Stimulated activated CD8-positive, alpha-beta memory T cell treated with anti-CD3 and anti-CD28 coated beads, Interleukin-2, amount 100 ng/mL, for 1 hour (primary cell): ENCODE data around the gene PDZD8.

Experiments
- DNase-seq, 2 donors: peaks; one replicate each; pipeline ENCODE4 v3.0.0-alpha.2; 2020; ENCODE audit warnings: low read depth in 2 of 2

Gene PDZD8, protein sequence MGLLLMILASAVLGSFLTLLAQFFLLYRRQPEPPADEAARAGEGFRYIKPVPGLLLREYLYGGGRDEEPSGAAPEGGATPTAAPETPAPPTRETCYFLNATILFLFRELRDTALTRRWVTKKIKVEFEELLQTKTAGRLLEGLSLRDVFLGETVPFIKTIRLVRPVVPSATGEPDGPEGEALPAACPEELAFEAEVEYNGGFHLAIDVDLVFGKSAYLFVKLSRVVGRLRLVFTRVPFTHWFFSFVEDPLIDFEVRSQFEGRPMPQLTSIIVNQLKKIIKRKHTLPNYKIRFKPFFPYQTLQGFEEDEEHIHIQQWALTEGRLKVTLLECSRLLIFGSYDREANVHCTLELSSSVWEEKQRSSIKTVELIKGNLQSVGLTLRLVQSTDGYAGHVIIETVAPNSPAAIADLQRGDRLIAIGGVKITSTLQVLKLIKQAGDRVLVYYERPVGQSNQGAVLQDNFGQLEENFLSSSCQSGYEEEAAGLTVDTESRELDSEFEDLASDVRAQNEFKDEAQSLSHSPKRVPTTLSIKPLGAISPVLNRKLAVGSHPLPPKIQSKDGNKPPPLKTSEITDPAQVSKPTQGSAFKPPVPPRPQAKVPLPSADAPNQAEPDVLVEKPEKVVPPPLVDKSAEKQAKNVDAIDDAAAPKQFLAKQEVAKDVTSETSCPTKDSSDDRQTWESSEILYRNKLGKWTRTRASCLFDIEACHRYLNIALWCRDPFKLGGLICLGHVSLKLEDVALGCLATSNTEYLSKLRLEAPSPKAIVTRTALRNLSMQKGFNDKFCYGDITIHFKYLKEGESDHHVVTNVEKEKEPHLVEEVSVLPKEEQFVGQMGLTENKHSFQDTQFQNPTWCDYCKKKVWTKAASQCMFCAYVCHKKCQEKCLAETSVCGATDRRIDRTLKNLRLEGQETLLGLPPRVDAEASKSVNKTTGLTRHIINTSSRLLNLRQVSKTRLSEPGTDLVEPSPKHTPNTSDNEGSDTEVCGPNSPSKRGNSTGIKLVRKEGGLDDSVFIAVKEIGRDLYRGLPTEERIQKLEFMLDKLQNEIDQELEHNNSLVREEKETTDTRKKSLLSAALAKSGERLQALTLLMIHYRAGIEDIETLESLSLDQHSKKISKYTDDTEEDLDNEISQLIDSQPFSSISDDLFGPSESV

DNA sequence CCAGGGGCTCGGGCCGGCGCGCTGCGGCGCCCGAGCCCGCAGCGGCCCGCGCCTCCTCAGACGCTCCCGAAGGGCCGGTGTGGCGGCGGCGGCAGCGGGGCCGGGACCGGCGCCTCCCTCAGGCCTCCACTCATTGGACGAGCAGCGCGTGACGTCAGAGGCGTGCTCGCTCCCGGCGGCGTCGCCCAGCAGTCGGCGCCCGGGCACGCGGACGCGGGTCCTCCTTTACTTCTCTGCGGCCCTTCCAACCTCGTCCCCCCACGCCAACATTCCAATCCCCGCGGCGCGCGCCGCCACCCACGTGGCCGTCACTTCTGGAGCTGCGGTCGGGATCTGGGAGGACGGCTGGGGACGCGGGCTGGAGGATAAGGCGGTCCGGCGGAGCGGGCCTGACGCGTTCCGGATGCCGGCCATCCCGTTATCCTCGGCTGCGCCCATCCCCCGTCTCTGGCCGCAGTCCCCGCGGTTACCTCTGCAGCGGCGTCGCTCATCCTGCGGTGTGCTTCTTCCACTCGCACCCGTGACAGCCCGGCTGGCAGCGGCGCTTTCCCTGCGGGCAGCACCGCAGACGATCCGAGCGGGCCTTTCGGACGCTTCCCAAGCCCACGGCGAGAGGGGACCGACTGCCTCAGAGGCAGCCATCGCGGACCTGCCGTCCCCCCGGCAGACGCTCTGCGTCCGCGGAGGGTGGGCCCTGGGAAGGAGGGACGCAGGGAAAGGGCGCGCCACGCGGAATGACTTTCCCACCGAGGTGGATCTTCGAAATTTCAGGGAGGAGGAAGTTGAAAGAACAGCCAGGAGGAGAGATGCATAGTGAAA lies at the start of gene PDZD8:
TSS of gene PDZD8 (minus strand) at position 81 of the 819 bp plus-strand sequence. CDS start 213 bp downstream, outside the sequence.
- DNase-seq, result peak; percentile 80 to 87

DNA sequence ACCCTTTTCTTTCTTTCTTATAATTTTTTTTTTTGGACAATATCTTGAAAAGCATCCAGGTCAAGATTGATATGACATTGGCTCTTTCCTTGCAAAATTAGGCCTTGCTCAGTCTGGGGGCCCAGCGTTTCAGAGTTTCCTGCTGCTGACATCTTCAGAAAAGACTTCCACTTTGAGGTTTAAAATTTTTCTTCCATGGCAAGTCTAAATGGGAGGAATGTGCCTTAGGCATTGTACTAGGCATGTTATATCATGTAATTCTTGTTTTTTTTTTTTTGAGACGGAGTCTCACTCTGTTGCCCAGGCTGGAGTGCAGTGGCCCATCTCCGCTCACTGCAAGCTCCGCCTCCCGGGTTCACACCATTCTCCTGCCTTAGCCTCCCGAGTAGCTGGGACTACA lies 48.9 kb upstream of the PDZD8 start:
- DNase-seq, result no peak

DNA sequence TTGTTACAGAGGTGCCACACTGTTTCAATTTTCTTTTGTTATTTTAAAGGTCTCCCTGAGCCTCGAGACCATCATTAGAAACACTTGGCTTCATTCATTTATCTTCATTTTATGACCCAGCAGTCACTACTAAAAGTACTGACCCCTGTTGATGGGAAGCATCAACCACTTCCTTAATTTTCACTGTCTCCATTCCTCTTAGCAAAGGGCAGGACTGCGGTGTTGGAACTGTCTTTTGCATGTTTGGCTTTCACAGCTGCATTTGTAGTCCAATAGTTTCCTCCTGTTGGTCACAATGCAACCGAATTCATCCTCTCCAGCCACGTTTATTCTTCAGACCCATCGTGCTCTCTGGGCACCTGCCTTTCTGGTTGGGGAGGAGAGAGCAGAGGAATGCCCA lies 46.7 kb upstream of the PDZD8 start:
- no peak for DNase-seq

DNA sequence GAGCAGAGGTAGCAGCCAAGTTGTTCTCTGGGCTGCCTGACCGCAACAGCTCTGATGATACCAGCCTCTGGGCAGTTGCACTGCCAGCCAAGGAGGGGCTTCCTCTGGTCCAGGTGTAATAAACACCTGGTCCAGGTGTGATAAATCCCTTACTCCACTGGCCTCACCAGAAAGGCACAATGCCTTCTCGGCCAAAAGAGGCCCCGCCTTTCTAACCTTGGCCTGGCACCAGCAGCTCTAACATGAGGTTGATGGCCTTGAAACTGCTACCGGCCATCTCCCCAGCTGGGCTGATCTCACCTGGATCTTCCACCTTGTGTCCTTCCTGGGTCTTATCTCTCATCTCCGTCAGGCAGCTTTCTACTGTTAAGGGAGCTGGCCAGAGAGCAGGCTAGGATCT lies 45.5 kb upstream of the PDZD8 start:
- DNase-seq, result no peak

DNA sequence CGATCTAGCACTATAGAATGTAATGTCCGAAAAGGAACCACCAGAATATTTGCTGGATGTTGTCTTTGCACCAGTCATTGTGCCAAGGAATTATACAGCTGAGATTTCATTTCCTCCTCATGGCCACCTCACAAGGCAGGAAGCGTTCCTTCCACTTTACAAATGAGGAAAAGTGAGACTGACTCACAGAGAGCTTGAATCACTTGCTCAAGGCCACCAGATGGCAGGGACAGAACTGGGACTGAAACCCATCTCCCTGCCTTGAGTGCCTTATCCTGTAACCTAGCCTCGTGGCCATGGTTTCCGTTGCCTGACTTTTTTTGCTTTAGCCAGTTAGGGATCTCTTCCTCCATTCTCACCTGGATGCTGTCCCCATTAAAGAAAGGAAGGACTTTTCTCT lies 44.7 kb upstream of the PDZD8 start:
- no peak for DNase-seq

DNA sequence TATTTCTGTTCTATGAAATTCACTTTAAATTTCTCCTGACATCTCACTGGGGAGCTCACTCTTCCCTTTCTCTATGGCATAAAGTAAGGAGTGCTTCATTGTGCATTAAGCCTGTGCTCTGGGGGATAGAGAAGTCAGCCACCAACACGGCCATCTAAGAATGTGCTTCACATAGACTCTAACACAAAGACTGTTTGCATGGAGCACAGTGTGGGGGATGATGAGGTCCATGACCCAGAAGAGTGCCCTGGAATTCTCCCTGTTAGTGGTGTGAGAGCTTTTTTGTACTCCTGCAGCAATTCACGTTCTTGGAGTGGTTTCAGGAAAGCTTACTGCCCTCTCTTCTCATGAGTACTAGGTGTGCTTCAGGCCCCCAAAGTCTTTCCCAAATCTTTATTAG lies 43.9 kb upstream of the PDZD8 start:
- no peak for DNase-seq

DNA sequence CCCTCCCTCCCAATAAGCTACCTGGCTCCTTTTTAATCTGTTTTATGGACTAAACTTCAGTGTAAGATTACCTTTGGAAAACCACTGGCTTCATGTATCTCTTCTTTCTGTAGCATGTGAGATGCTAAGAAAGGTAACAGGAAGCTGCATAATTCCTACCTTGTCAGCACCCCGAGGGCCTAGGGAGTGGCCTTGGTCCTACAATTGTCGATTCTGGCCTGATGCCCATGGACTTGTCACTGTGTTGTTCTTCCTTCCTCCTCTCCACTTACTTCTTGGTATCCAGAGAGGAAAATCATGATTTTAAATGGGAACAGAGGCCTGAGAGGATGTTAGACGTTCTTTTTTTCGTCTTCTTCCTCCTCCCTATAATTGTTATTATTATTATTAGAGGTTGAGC lies 42.9 kb upstream of the PDZD8 start:
- no peak for DNase-seq

DNA sequence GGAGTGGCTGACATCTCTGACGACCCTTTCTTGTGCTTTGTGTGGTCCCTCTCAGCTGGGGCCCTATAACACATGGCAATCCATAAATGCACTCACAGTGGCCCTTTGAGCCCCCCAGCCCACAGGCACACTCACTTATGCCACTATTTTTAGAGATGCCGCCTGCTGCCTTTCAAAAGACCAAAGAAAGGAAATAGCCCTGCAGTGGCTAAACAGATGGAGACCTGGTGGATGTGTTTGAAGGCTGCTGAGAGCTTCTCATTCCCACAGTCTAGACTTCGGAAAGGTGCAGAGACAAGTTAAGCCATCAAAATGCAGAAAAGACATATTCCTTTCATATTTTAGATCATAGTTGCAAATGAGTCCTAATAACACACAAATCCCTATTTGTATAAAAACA lies 42.0 kb upstream of the PDZD8 start:
- DNase-seq, result no peak

DNA sequence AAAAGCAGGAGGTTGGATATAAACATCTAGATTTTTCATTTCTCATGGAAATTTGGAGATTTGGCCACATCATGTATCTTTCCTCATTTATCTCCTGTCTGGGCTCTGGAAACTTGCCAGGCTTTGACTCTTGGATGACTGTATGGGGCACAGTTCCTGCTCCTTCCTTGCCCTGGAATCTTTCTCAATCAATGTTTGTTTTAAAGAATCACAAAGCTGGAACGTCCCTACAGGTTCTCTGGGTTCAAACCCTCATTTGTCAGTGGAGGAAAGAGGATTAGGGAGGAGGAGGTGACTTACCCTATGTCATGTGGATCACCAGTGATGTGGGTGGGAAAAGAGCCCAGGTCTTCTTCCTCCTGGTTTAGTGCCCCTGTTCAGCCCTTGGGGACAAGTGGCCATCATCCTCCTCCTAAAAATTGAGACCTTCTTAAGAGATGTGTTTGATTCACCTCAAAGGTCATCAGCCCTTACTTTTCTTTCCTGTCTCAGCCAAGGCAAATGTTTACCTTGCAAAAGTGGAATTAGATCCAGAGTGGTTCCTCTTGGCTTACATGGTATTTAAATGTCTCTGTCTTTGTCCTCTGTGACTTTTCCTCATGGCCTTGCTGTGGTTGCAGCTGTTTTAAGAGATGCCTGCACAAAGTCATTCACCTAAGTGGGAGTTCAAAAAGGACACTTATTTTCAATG lies 38.8 kb upstream of the PDZD8 start:
- no peak for DNase-seq

DNA sequence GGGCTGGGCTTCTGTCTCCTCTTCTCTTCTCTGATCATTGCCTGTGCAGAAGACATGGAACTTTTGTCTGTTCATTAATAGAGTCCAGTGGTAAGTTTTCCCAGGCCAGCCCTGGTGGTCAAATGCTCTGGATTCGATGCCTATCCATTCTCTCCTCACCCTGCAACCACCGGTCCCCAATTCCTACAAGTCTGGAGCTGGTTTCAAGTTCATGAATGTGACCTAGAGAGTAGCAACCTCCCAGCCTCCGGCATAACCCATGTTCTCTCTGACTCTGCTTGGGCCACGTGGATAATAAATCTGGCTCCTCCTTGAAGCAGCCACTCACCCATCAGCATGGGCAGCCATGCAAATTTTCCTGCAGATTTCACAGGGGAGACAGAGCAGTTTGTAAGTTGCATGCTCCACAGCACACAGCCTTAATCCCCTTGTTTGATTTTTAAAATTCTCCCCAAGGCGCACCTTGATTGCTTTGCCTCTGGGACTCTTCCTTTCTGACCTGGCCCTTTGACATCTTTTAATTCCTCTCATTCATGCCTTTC lies 37.3 kb upstream of the PDZD8 start:
- no peak for DNase-seq

DNA sequence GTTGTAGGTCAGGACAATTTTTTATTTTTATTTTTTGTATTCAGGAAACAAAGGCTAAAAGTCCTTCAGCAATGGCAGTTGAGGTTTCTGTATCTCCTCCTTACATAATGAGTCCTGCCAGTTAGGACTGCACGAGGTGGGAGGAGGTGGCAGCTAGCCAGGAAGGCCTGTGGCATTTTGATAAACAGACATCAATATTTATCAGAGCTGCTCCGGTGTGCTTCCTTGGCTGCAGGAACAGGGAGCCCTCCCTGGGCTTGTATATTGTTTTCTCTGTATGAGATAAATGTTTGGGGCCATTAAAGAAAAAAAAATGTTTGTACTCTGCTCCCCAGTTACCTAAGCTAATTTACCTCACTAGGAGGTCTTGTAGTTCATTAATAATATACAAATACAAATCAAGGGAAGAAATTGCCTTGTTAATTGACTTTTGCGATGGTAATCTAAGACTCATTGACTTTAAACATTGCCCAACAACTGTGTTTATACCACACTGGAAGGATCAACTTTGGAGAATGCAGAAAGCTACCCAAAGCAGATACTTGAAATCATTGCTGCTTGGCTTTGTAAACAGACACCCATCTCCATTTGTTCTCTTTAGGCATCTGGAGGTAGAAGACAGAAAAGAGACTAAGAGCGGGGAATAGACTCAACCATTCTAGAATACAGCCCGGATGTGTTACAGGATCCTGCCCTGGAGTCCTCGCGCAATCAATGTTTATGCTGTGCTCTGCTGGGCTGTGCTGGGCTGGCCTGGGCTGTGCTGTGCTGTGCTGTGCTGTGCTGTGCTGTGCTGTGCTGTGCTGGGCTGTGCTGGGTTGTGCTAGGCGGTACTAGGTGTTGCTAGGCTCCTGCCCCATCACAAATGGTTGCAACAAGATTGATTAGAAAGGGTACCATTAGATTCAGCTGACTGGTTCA lies 36.5 kb upstream of the PDZD8 start:
- no peak for DNase-seq

DNA sequence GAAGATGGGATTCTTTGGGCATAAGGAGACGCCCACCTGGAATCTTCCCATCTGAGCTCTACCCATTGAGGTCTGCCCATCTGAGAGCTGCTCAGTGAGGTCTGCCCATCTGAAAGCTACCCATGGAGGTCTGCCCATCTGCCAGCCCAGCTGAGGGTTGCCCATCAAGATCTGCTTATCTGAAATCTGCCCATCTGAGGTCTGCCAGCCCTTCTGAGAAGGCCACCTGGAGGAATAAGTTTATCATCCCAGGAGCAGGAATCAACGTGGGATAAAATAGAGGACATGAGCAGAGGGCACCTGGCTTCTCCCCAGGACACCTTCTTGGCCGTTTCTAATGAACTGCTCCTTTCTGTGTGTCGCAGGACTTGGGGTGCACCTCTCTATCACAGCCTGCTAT lies 35.3 kb upstream of the PDZD8 start:
- no peak for DNase-seq

DNA sequence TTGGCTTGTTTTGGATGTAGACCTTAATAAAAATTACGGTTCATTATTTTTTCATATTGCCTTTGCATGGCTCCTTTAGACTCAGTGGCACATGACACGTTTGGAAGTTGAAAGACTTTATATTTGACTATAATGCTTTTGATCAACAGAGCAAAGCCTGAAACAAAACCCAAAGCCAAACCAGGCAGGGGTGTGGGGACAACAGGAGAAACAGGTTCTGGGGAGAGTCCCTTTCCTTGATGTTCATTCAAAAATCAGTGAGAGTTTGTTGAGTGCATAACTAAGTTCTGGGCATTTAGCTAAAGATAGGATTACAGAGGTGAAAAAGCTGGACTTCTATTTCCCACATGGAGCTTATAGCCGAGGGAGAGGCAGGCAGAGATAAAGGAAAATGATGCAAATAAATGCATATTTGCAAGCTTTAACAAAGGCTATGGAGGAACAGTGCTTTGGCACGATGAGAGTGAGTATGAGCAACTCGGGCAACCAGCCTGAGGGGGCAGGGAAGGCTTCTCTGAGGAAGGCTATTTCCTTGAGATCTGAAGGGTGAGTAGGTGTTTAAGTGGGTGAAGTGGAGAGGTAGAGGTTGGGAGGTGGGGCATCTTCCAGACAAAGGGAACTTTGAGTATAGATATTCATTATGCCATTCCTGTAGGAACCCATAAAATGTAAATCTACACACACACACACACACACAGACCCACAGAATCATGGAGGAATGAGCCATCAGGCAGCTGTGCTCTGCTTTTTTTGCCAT lies 34.5 kb upstream of the PDZD8 start:
- DNase-seq, result no peak

DNA sequence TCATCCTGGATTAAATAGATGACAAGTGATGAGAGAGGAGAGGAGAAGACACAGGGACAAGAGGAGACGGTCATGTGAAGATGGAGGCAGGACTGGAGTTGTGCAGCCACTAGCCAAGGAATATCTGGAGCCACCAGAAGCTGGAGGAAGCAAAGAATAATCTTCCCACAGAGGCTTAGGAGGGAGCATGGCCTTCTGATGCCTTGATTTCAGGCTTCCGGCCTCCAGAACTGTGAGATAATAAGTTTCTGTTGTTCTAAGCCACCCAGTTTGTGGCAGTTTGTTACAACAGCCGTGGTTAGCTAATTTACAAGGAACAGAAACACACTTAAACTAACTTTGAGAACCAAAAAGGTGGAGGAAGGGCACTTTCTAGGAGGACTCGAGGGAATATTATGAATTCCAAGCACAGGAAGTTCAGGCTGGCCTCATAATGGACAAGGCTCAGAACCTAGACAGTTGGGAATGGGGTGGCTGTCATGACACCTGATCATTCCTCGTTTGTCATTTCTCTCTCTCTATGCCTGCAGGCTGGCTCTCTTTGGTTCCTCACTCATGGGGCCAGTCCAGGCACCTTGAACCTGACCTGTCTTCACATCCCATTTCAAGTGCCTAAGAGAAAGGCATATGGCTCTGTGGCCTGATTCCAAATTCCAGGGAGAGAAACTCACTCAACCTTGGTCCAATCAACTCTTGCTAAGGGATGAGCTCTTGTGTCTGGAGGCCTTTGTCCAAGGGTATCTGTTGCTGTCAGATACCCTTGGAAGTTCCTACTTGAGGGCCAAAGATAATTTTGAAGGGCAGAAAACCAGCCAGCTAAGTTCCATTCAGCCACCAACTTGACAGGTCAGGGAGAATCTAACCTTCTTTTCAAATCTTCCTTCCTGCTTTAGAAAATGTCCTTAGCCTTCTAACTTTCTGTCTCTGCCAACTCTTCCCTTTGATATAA lies 33.5 kb upstream of the PDZD8 start:
- no peak for DNase-seq

DNA sequence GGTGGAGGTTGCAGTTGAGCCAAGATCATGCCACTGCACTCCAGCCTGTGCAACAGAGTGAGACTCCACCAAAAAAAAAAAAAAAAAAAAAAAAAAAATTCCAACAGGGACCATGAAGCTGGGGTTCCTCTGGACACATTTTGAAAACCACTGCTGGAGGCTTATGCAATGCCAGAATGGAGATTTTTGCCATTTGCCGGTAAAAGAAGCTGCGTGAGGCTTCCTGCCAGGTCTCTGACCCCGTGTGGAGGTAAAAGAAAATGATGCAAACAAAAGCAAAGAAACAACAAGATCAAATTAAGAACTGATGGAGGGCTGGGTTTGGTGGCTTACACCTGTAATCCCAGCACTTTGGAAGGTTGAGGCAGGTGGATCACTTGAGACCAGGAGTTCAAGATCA lies 30.5 kb upstream of the PDZD8 start:
- no peak for DNase-seq

DNA sequence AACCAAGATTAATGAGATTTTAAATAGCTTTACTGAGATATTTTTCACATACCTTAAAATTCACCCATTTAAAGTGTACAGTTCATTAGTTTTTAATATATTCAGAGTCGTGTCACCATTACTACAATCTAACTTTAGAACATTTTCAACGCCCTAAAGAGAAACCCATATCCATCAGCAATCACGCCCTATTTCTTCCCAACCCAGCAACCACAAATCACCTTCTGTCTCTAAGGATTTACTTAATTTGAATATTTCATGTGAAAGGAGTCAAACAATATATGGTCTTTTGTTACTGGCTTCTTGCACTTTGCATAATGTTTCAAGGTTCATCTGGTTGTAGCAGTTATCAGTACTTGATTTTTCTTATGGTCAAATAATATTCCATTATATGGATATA lies 25.1 kb upstream of the PDZD8 start:
- DNase-seq, result no peak

DNA sequence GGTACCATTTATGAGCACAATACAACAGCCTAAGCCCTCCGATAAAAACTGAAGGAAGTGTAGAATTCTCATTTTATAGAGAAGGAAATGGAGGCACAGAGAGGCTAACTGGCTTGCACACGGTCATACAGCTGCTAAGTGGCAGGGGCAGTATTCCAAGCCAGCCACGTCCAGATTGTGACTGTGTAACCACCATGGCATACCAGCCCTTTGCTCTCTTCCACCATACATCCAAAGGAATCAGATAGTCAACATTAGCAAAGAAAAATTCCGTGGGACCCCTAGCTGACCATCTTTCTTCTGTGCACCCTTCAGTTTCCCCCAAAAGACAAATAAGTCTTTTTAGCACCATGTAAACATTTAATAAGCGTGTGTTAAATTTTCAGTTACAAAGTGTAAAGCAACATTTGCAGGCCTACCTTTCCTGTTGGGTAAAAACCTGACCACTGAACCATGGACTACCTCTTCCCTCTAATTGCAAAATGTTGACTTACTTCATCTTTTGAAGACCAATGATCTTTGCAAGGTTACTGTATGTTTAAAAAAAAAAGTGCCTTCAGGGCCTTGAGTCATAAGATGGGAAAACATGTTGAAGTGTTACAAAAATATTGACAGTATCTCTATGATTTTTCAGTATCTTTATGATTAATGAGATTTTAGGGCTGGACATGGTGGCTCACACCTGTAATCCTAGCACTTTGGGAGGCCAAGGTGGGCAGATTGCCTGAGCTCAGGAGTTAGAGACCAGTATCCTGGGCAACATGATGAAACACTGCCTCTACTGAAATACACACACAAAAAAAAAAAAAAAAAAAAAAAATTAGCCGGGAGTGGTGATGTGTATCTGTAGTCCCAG lies 24.3 kb upstream of the PDZD8 start:
- no peak for DNase-seq
